ENCODE measurements around the gene ARFGAP2. TPM values are rescaled to one million over a fixed set of nuclear protein-coding genes. Genes with fewer than 3 reads are reported as not detected.
"Not testable (repeated sequence)": the region's sequence is repeated elsewhere in the genome, so short reads cannot be mapped to it uniquely, and the experiment has no call there.

The ARFGAP2 gene
- total and polyA plus RNA-seq, 12 donors: 72.3 to 411 (median 104) TPM

- Histone ChIP-seq H3K27ac (no peak overlapping the region), H3K4me3 (no peak overlapping the region), H3K9me3 (replicated peaks in 1 of 3) (no peaks in the 10 kb centered on the region), H3K4me1 (replicated peaks in 1 of 2) (peaks cover 27% of the 10 kb centered on the region in 2 donors), H3K36me3 (replicated peaks in 1 of 2) (peaks cover 0 to 3% of the 10 kb centered on the region in 2 donors), H3K27me3 (no peaks in the 10 kb centered on the region)
- TF ChIP-seq CTCF (IDR thresholded peaks at IDR 0.05) (no peak), POLR2A (IDR thresholded peaks at IDR 0.05) (no peak)
- no peak for DNase-seq
- 90 to 94% (median 93%) methylated on average over 9 to 12 of the region's 12 CpGs for WGBS, 4 donors
- intact Hi-C loops (cut with DNase I): no loop called here
Observed at GRCh38 chr11:47212938-47213337, 36.3 kb upstream of the ARFGAP2 start.

GRCh38 chr11:47208628-47209027 is 31.9 kb upstream of the ARFGAP2 start:
- H3K27me3 ChIP-seq: no peaks in the 10 kb centered on the region
- intact Hi-C loops (cut with DNase I): no loop called here
- TF ChIP-seq CTCF (IDR thresholded peaks at IDR 0.05) (no peak), POLR2A (IDR thresholded peaks at IDR 0.05) (no peak)
- H3K36me3 ChIP-seq (replicated peaks in 1 of 2): no peaks in the 10 kb centered on the region
- peaks cover 2% of the 10 kb centered on the region in 2 donors for H3K4me1 ChIP-seq (replicated peaks in 1 of 2)
- WGBS, 4 donors: 49 to 70% (median 56%) methylated on average over 5 of the region's 5 CpGs
- H3K9me3 ChIP-seq (replicated peaks in 1 of 3): no peaks in the 10 kb centered on the region
- no peak overlapping the region for H3K4me3 ChIP-seq
- H3K27ac ChIP-seq: peak overlapping the region in 1 of 5 donors; percentile 10
- peak in 1 of 7 donors; percentile 30 for DNase-seq

- intact Hi-C loops (cut with DNase I); H3K27me3 ChIP-seq; H3K4me1 ChIP-seq (replicated peaks in 1 of 2); DNase-seq; H3K9me3 ChIP-seq (replicated peaks in 1 of 3); H3K27ac ChIP-seq; H3K4me3 ChIP-seq; H3K36me3 ChIP-seq (replicated peaks in 1 of 2): not testable (repeated sequence)
- WGBS, 4 donors: 87 to 94% (median 91%) methylated on average over 13 of the region's 13 CpGs
Observed at GRCh38 chr11:47208008-47208552, 31.4 kb upstream of the ARFGAP2 start.

GRCh38 chr11:47207459-47207858 is 30.8 kb upstream of the ARFGAP2 start:
- Histone ChIP-seq H3K36me3 (replicated peaks in 1 of 2) (no peaks in the 10 kb centered on the region), H3K27me3 (no peaks in the 10 kb centered on the region), H3K27ac (no peak overlapping the region), H3K4me1 (replicated peaks in 1 of 2) (no peaks in the 10 kb centered on the region), H3K4me3 (no peak overlapping the region), H3K9me3 (replicated peaks in 1 of 3) (no peaks in the 10 kb centered on the region)
- TF ChIP-seq POLR2A (IDR thresholded peaks at IDR 0.05) (no peak), CTCF (IDR thresholded peaks at IDR 0.05) (no peak)
- DNase-seq: no peak
- 83 to 93% (median 87%) methylated on average over 6 of the region's 6 CpGs for WGBS, 4 donors
- intact Hi-C loops (cut with DNase I): no loop called here

GRCh38 chr11:47206577-47206976 is 29.9 kb upstream of the ARFGAP2 start:
- H3K9me3 ChIP-seq (replicated peaks in 1 of 3); H3K27ac ChIP-seq; DNase-seq; H3K27me3 ChIP-seq; H3K4me3 ChIP-seq; intact Hi-C loops (cut with DNase I); H3K36me3 ChIP-seq (replicated peaks in 1 of 2); H3K4me1 ChIP-seq (replicated peaks in 1 of 2): not testable (repeated sequence)
- WGBS, 4 donors: 90 to 98% (median 92%) methylated on average over 4 to 5 of the region's 5 CpGs

Measured in adrenal gland (tissue), 12 donors.